Ishikawa (cell line): ENCODE results near the gene PCDHGA8.

Source experiments
- EP300 ChIP-seq: IDR thresholded peaks from 2 replicates; pipeline ENCODE4 v1.6.1; 2012; ENCODE audit warnings: borderline replicate concordance
- FOXM1 ChIP-seq: IDR thresholded peaks from 2 replicates; pipeline ENCODE4 v1.6.1; 2012; ENCODE audit warnings: low read depth, borderline replicate concordance
- MAX ChIP-seq: IDR thresholded peaks from 2 replicates; pipeline ENCODE4 v1.6.1; 2012
- NFIC ChIP-seq: IDR thresholded peaks from 2 replicates; pipeline ENCODE4 v1.6.1; 2012
- RAD21 ChIP-seq: IDR thresholded peaks from 2 replicates; pipeline ENCODE4 v1.6.1; 2012; ENCODE audit warnings: low read depth
- TCF12 ChIP-seq: IDR thresholded peaks from 2 replicates; pipeline ENCODE4 v1.6.1; 2012; ENCODE audit warnings: low read depth
- TEAD4 ChIP-seq: IDR thresholded peaks from 2 replicates; pipeline ENCODE4 v1.6.1; 2012
- ZBTB7A ChIP-seq: IDR thresholded peaks from 2 replicates; pipeline ENCODE4 v1.6.1; 2012; ENCODE audit warnings: low read depth

GRCh38 chr5:141360685-141361084 is 31.7 kb upstream of the PCDHGA8 start:
- TF ChIP-seq EP300: no peak
- no peak for TF ChIP-seq RAD21
- no peak for TF ChIP-seq NFIC
- TF ChIP-seq TEAD4: no peak
- no peak for TF ChIP-seq TCF12
- TF ChIP-seq MAX: no peak
- TF ChIP-seq ZBTB7A: no peak
- no peak for TF ChIP-seq FOXM1
